H1 (cell line): Measurements from ENCODE around the gene IL17A.

Experiments used
- CTCF ChIP-seq, 3 experiments: IDR thresholded peaks; 1 replicate in 2 of 3; 2 replicates in 1 of 3; pipeline versions ENCODE4 v1.5.1 to v1.6.1; 2011; ENCODE audit warnings: low read length in 3 of 3, mild to moderate bottlenecking in 3 of 3, inconsistent platforms in 2 of 3, low read depth in 1 of 3, moderate library complexity in 1 of 3; ENCODE audit not compliant: insufficient read depth in 1 of 3; ENCODE audit errors: control extremely low read depth in 1 of 3
- SP1 ChIP-seq: IDR thresholded peaks from 2 replicates; pipeline ENCODE4 v1.6.1; 2011; ENCODE audit warnings: low read depth, low read length

GRCh38 chr6:52190409-52190808 lies 4.2 kb downstream of the IL17A start:
- no peak for TF ChIP-seq SP1
- no peak for TF ChIP-seq CTCF (IDR thresholded peaks at IDR 0.05; ENCODE audit: control extremely low read depth in 1 of 3, insufficient read depth in 1 of 3, low read depth in 1 of 3, low read length in 3 of 3)
